Hematopoietic multipotent progenitor cell treated with erythropoietin and hydrocortisone succinate and interleukin-3 and kit ligand, for 4 days (in vitro differentiated cells): Measurements from ENCODE around the gene ARID3B.
"Not testable (repeated sequence)": the region's sequence is repeated elsewhere in the genome, so short reads cannot be mapped to it uniquely, and the experiment has no call there.

ENCODE experiments used
- DNase-seq: peaks from one replicate; pipeline ENCODE4 v3.0.0-alpha.2; 2015

Gene ARID3B

DNA sequence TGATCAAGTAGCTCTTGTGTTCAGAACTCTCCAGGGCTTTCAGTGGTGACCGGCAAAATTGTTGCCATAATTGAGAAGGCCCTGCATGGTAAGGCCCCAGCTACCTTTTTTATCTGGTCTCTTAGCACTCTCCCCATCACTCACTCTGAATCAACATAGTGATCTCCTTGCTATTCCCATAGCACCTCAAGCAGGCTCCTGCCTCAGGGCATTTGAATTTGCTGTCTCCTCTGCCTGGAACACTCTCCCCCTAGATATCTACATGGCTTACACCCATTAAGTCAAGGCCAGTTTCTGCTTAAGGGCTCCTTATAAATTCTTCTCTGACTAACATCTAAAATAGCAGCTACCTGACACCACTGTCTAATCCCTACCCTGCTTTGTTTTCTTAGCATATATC is 3.3 kb upstream of the ARID3B start:
- no peak for DNase-seq

DNA sequence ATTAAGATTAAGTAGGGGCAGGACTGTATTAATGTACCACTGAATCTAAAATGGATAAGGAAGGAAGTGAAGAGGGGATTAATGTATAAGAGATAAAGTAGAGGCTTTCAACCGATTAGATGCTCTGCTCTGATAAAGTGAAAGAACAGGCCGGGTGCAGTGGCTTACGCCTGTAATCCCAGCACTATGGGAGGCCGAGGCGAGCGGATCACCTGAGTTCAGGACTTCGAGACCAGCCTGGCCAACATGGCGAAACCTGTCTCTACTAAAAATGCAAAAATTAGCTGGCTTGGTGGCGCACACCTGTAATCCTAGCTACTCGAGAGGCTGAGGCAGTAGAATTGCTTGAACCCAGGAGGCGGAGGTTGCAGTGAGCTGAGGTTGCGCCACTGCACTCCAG is 1.5 kb upstream of the ARID3B start:
- not testable (repeated sequence) for DNase-seq

DNA sequence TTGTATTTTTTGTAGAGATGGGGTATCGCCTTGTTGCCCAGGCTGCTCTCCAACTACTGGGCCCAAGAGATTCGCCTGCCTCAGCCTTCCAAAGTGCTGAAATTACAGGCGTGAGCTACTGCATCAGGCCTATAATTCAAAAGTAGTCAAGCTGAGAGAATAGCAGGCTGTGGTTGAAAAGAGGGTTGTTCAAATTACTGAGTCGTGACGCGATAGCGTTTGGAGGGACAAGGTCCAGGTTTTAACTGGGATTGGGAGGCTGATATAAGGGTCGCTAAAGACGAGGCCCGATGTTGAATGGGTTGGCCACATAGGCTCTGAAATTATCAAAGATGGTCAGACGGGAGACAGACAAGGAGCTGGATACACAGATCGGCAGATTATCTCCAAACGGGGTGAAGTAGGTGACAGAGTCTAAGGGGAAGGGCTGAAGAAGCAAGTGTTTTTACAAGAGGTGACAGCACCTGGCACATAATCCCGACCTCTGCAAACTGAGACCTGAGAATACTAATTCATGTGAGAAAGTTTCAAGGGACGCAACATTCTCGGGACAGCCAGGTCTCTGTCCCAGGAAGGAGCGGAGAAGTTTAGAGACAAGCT is 759 bp upstream of the ARID3B start:
- DNase-seq = peak; percentile 46

GRCh38 chr15:74541494-74542165 is 610 bp downstream of the ARID3B start:
- peak; percentile 89 for DNase-seq

GRCh38 chr15:74542166-74543042 is 1.4 kb downstream of the ARID3B start:
- DNase-seq = peak; percentile 40

- no peak for DNase-seq
These were observed 2.0 kb downstream of the ARID3B start for GRCh38 chr15:74543043-74543422.

DNA sequence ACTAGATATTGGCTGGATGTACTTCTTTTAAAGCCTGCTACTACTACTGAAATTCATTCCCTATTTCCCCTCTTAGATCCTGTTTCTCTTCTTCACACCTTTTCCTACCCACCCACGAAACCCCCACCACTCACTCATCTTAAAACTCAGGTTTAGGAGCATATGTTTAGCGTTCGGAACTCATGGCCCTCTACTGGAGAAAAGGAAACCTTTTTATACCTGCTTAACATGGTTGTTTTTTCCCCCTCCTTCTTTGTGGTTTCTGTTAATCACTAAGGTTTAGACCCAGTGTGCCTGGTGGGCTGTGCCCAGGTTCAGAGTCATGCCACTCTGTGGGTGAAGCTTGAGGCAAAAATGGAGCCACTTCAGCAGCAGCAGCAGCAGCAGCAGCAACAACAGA is 2.6 kb downstream of the ARID3B start:
- peak; percentile 58 for DNase-seq

- no peak for DNase-seq
These were observed 4.1 kb downstream of the ARID3B start for GRCh38 chr15:74545086-74545485.

DNA sequence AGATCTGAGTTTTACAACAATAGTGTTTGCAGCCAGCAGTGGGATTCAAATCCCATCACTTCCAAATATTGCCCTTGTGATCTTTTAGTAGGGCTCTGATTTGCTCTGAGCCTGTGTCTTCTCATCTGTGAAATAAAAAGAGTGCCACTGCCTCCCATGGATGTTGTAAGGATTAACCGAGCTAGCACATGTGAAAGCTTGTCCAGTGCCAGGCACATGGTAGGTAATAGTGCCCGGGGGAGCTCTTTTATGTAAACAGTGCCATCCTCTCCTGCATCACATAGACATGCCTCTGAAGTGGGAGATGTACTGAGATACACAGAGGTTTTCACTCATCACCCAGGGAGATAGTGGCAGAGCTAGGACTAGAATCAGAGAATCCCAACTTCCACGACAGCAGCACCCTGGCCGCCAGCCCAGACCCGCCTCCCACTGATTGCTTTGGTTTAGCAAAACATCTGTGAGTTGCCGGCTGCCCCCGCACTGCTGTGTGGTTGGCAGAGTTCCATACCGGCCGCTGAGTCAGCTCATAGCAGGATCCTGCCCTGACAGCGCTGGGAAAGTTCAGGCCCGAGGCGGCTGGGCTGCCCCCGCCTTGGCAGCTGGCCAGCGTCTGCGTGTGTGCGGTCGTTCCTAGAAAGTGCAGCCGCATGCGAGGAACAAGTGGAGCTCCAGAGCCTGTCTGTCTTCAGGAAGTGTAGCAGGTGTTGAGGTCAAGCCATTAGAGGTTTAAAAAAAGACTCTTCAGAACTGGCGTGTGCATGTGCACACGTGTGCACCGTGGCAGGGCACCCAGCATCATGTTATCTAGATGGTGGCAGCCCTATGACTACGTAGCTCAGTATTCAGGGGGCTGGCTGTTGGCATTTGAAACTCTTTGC is 5.0 kb downstream of the ARID3B start:
- peak; percentile 98 for DNase-seq

DNA sequence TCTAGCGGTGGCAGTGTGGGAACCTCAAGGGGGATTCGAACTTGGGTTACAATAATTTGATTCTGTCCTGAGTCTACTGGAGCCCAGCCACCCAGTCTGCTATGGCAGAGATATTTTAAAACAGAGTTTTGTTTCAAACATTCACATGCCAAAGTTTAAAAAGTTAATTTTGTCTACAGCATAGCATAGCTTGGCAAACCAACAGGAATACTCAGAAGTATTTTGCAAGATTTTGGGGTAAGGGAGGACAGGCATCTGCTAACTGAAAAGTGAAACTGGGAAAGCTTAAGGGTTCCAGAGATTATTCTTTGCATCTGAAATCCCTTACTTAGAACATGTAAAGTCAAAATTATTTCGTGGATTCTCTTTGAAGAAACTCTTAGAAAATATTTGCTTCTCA is 6.6 kb downstream of the ARID3B start:
- no peak for DNase-seq

DNA sequence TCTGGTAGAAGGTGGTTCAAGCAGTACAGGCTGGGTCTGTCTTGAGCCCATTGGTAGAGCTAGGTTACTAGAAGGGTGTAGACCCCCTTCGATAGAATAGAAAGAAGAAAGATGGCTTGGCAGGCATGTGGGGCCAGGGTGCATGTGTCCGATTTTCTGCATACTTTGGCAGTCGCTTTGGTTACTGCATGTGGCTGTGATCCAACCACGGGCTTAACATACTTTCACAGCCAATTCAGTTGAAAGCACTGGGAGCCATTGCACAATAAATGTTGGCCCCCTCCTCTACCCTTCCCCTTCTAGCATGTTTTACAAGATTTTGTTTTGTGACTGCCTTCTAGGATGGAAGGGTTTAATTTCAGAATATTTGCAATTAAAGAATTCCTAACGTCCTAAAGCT is 7.2 kb downstream of the ARID3B start:
- no peak for DNase-seq

- peak; percentile 65 for DNase-seq
These were observed 8.8 kb downstream of the ARID3B start for GRCh38 chr15:74549816-74550215.

- DNase-seq = no peak
These were observed 10.7 kb downstream of the ARID3B start for GRCh38 chr15:74551714-74552113.

DNA sequence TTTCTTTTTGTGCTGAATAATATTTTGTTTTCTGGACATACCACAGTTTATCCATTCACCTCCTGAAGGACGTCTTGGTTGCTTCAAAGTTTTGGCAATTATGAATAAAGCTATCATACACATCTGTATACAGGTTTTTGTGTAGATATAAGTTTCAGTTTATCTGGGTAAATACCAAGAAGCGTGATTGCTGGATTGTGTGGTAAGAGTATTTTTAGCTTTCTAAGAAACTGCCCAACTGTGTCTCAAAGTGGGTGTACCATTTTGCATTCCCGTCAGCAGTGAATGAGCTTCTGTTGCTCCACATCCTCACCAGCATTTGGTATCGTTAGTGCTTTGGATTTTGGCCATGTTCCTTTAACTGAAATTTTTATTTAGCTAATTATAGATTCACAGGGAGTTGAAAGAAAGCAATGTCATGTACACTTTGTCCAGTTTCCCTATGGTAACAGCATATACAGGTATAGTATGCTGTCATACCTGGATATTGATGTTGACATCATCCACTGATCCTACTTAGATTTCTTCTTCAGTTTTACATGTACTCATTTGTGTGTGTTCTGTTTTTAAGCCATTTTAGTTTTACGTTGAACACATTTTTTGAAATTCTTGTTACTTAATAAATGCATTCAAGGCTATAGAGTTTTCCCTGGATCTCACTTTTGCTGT is 11.9 kb downstream of the ARID3B start:
- DNase-seq = peak; percentile 56

- no peak for DNase-seq
These were observed 14.2 kb downstream of the ARID3B start for GRCh38 chr15:74555192-74555591.

DNA sequence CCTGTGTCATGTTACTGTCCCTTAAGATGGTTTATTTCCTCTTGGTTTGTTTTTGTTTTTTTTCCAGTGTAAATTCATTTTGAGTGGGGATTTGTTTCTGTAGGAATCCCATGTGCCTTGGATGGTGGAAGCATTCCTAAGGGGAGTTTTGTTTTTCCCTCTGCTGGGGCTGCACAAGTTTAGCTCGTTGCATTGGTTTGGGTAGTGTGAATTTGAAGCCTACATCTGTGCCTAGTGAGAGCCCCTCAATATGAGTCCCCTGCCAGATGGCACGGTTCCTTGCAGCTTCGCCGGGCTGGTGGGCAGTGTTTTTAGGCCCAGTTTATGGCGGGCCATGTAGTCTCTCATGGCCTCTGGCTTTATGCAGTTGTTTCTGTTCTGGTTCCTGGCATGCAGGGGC is 17.7 kb downstream of the ARID3B start:
- DNase-seq = no peak

DNA sequence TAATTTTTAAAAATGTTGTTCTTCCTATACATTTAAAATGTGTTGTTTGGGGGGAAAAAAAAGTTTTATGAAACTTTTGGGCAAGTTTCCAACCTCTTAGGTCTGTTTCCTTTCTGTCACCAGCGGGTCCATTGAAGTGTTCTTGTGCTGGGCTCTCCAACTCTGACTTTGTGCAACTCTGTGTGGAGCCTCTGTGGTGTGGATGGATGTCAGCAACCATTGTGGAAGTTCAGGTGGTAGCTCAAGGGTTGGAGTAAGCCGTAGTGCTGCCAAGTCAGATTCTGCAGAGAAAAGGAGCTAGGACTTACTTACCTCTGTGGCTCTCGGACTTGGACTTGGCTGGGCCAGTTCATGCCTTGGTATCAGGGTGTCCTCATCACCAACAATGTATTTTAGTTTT is 22.4 kb downstream of the ARID3B start:
- DNase-seq = peak; percentile 18

GRCh38 chr15:74564182-74564581 is 23.2 kb downstream of the ARID3B start:
- no peak for DNase-seq

- no peak for DNase-seq
These were observed 24.5 kb downstream of the ARID3B start for GRCh38 chr15:74565381-74566085.

- no peak for DNase-seq
These were observed 27.6 kb downstream of the ARID3B start for GRCh38 chr15:74568594-74568993.

DNA sequence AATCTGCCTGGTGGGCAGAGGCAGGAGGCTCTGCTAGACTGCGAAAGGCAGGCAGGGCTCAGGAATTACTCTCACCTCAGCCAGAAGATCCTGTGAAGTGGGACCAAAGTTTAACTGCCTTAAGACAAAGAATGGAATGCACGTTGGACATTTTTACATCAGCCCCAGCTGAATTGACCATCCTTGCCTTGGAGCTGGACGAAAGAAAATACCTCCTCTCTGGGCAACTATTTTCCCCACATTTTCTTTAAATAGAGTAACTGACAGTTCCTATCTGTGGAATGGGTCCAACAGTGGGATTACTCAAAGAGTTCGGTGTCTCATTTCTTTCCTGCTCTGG is 28.7 kb downstream of the ARID3B start:
- no peak for DNase-seq

- DNase-seq = no peak
These were observed 30.2 kb downstream of the ARID3B start for GRCh38 chr15:74571191-74571590.
